WERI-Rb-1 (cell line): Measurements from ENCODE around the gene USP46.

ENCODE experiments used
- DNase-seq: peaks from one replicate; pipeline ENCODE4 v3.0.0-alpha.2; 2020
- H3K27ac ChIP-seq: fragments of 250-450 bp; sonication (Bioruptor Pico); 2 replicates; pipeline ENCODE4 v1.5.1; 2020; ENCODE audit warnings: mild to moderate bottlenecking, moderate library complexity
- H3K27me3 ChIP-seq: fragments of 250-450 bp; sonication (Bioruptor Pico); 2 replicates; pipeline ENCODE4 v1.5.1; 2021; ENCODE audit warnings: mild to moderate bottlenecking, low read depth, moderate library complexity; ENCODE audit not compliant: insufficient read depth, severe bottlenecking
- H3K36me3 ChIP-seq: fragments of 250-450 bp; sonication (Bioruptor Pico); 2 replicates; pipeline ENCODE4 v1.5.1; 2020; ENCODE audit warnings: mild to moderate bottlenecking, moderate library complexity
- H3K4me3 ChIP-seq: 2 replicates; pipeline ENCODE4 v1.5.1; 2011; ENCODE audit warnings: low read depth, mild to moderate bottlenecking, control low read depth, low read length
- H3K9me3 ChIP-seq: fragments of 250-450 bp; sonication (Bioruptor Pico); 2 replicates; pipeline ENCODE4 v1.5.1; 2021; ENCODE audit warnings: mild to moderate bottlenecking, moderate library complexity; ENCODE audit not compliant: severe bottlenecking
- CTCF ChIP-seq: IDR thresholded peaks from 2 replicates; pipeline ENCODE4 v1.5.1; 2011; ENCODE audit warnings: low read depth, mild to moderate bottlenecking, control low read depth, inconsistent platforms, low read length

The USP46 gene

GRCh38 chr4:52586069-52586468, 73.0 kb downstream of the USP46 start:
- Histone ChIP-seq H3K9me3 (no peaks in the 10 kb centered on the region), H3K36me3 (no peaks in the 10 kb centered on the region), H3K4me3 (no peak overlapping the region), H3K27ac (no peak overlapping the region), H3K27me3 (peaks cover 59% of the 10 kb centered on the region)
- no peak for TF ChIP-seq CTCF
- no peak for DNase-seq

GRCh38 chr4:52585379-52585778, 73.7 kb downstream of the USP46 start:
- no peak for TF ChIP-seq CTCF
- no peaks in the 10 kb centered on the region for H3K36me3 ChIP-seq

GRCh38 chr4:52579602-52580272, 79.4 kb downstream of the USP46 start:
- TF ChIP-seq CTCF, result no peak
- DNase-seq, result no peak
- H3K27me3 ChIP-seq, result peaks cover 65% of the 10 kb centered on the region

More at GRCh38 chr4:52585379-52585778, 73.7 kb downstream of the USP46 start:
- peaks cover 57% of the 10 kb centered on the region for H3K27me3 ChIP-seq
- no peak overlapping the region for H3K27ac ChIP-seq
- DNase-seq, result no peak
- no peaks in the 10 kb centered on the region for H3K9me3 ChIP-seq
- no peak overlapping the region for H3K4me3 ChIP-seq

GRCh38 chr4:52578951-52579350, 80.2 kb downstream of the USP46 start:
- H3K9me3 ChIP-seq, result no peaks in the 10 kb centered on the region
- no peak for DNase-seq
- TF ChIP-seq CTCF, result no peak
- H3K36me3 ChIP-seq, result no peaks in the 10 kb centered on the region
- no peak overlapping the region for H3K27ac ChIP-seq
- H3K4me3 ChIP-seq, result no peak overlapping the region
- H3K27me3 ChIP-seq, result peaks cover 61% of the 10 kb centered on the region

More at GRCh38 chr4:52579602-52580272, 79.4 kb downstream of the USP46 start:
- Histone ChIP-seq H3K36me3 (no peaks in the 10 kb centered on the region), H3K27ac (no peak overlapping the region), H3K9me3 (no peaks in the 10 kb centered on the region), H3K4me3 (no peak overlapping the region)

GRCh38 chr4:52577624-52577962, 81.5 kb downstream of the USP46 start:
- H3K4me3 ChIP-seq, result no peak overlapping the region
- TF ChIP-seq CTCF, result no peak
- DNase-seq, result no peak
- no peaks in the 10 kb centered on the region for H3K36me3 ChIP-seq
- H3K27me3 ChIP-seq, result peaks cover 64% of the 10 kb centered on the region
- no peak overlapping the region for H3K27ac ChIP-seq
- H3K9me3 ChIP-seq, result no peaks in the 10 kb centered on the region

- Histone ChIP-seq H3K36me3 (no peaks in the 10 kb centered on the region), H3K27ac (no peak overlapping the region), H3K27me3 (peaks cover 64% of the 10 kb centered on the region), H3K9me3 (no peaks in the 10 kb centered on the region), H3K4me3 (no peak overlapping the region)
- no peak for TF ChIP-seq CTCF
- DNase-seq, result no peak
These were observed 82.0 kb downstream of the USP46 start for GRCh38 chr4:52576961-52577623.
